Panc1 (cell line): ENCODE measurements around the gene MPRIP.

ENCODE experiments used
- POLR2AphosphoS5 ChIP-seq: IDR thresholded peaks from 2 replicates; pipeline ENCODE4 v1.6.1; 2012; ENCODE audit warnings: mild to moderate bottlenecking, low read depth, low read length, moderate library complexity
- SIN3A ChIP-seq: IDR thresholded peaks from 2 replicates; pipeline ENCODE4 v1.6.1; 2012; ENCODE audit warnings: low read depth, mild to moderate bottlenecking, low read length, moderate library complexity, borderline replicate concordance; ENCODE audit not compliant: insufficient read depth
- TCF7L2 ChIP-seq: IDR thresholded peaks from 2 replicates; pipeline ENCODE4 v1.6.1; 2011; ENCODE audit warnings: mild to moderate bottlenecking, low read depth, low read length, inconsistent platforms
- TF ChIP-seq, protein P1 (sequence below): fragments of 450-650 bp; IDR thresholded peaks from 2 replicates; pipeline ENCODE4 v1.5.1; 2017; ENCODE audit warnings: mild to moderate bottlenecking
- TF ChIP-seq, protein P2 (sequence below), 2 experiments: IDR thresholded peaks; 2 replicates each; pipeline ENCODE4 v1.6.1; 2011 to 2012; ENCODE audit warnings: low read depth in 2 of 2, control low read depth in 1 of 2, low read length in 1 of 2, mild to moderate bottlenecking in 1 of 2, moderate library complexity in 1 of 2; ENCODE audit not compliant: insufficient read depth in 1 of 2

GRCh38 chr17:17221329-17221728, 179.1 kb downstream of the MPRIP start:
- TF ChIP-seq, protein P1, sequence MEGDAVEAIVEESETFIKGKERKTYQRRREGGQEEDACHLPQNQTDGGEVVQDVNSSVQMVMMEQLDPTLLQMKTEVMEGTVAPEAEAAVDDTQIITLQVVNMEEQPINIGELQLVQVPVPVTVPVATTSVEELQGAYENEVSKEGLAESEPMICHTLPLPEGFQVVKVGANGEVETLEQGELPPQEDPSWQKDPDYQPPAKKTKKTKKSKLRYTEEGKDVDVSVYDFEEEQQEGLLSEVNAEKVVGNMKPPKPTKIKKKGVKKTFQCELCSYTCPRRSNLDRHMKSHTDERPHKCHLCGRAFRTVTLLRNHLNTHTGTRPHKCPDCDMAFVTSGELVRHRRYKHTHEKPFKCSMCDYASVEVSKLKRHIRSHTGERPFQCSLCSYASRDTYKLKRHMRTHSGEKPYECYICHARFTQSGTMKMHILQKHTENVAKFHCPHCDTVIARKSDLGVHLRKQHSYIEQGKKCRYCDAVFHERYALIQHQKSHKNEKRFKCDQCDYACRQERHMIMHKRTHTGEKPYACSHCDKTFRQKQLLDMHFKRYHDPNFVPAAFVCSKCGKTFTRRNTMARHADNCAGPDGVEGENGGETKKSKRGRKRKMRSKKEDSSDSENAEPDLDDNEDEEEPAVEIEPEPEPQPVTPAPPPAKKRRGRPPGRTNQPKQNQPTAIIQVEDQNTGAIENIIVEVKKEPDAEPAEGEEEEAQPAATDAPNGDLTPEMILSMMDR: no peak
- TF ChIP-seq SIN3A (no peak), POLR2AphosphoS5 (no peak), TCF7L2 (no peak)
- TF ChIP-seq, protein P2, sequence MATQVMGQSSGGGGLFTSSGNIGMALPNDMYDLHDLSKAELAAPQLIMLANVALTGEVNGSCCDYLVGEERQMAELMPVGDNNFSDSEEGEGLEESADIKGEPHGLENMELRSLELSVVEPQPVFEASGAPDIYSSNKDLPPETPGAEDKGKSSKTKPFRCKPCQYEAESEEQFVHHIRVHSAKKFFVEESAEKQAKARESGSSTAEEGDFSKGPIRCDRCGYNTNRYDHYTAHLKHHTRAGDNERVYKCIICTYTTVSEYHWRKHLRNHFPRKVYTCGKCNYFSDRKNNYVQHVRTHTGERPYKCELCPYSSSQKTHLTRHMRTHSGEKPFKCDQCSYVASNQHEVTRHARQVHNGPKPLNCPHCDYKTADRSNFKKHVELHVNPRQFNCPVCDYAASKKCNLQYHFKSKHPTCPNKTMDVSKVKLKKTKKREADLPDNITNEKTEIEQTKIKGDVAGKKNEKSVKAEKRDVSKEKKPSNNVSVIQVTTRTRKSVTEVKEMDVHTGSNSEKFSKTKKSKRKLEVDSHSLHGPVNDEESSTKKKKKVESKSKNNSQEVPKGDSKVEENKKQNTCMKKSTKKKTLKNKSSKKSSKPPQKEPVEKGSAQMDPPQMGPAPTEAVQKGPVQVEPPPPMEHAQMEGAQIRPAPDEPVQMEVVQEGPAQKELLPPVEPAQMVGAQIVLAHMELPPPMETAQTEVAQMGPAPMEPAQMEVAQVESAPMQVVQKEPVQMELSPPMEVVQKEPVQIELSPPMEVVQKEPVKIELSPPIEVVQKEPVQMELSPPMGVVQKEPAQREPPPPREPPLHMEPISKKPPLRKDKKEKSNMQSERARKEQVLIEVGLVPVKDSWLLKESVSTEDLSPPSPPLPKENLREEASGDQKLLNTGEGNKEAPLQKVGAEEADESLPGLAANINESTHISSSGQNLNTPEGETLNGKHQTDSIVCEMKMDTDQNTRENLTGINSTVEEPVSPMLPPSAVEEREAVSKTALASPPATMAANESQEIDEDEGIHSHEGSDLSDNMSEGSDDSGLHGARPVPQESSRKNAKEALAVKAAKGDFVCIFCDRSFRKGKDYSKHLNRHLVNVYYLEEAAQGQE (IDR thresholded peaks at IDR 0.05; ENCODE audit: insufficient read depth in 1 of 2, low read depth in 2 of 2, low read length in 1 of 2): no peak
